Measurements from ENCODE around the gene ASCL5.
"Not testable (repeated sequence)": the region's sequence is repeated elsewhere in the genome, so short reads cannot be mapped to it uniquely, and the experiment has no call there.

The ASCL5 gene

DNA sequence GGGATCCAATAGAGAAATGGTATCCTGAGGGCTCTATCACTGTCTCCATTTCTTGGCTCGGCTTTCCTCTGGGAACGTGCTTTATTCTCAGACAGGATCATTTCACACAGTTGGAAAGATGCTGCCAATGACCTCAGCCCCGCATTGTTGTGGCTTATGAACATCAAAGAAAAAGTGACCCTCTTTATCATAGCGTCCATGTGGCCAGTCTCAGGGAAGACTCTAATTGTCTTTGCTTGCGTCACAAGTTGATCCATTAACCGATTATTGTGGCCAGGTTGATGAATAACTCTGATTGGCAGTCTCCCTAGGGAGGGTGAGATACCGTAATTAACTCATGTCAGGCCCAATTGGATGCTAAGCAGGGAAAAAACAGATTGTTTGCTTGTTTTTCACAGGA is 37.7 kb upstream of the ASCL5 start:
- H3K4me3 ChIP-seq (ENCODE audit: low read depth, low read length) = no peak overlapping the region
- no peak for DNase-seq (ENCODE audit: low read depth)
- TF ChIP-seq, protein P1, sequence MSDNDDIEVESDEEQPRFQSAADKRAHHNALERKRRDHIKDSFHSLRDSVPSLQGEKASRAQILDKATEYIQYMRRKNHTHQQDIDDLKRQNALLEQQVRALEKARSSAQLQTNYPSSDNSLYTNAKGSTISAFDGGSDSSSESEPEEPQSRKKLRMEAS (IDR thresholded peaks at IDR 0.05; ENCODE audit: low read depth, low read length) = no peak
- TF ChIP-seq MYC (IDR thresholded peaks at IDR 0.05; ENCODE audit: low read depth, low read length) (no peak), POLR2A (IDR thresholded peaks at IDR 0.05; ENCODE audit: extremely low read depth, insufficient read length) (no peak)

DNA sequence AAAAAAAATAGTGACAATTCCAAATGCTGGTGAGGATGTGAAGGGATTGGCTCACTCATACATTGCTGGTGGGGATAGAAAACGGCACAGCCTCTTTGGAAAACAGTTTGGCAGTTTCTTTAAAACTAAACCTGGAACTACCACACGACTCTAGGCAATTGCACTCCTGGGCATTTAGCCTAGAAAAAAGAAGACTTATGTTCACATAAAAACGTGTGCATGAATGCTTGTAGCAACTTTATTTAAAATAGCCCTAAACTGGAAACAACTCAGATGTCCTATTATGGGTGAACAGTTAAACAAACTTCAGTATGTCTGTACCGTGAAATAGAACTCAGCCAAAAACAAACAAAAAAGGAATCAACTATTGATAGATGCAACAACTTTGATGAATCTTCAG is 36.7 kb upstream of the ASCL5 start:
- H3K4me3 ChIP-seq (ENCODE audit: low read depth, low read length) = no peak overlapping the region
- DNase-seq (ENCODE audit: low read depth) = no peak
- TF ChIP-seq MYC (IDR thresholded peaks at IDR 0.05; ENCODE audit: low read depth, low read length) (no peak), POLR2A (IDR thresholded peaks at IDR 0.05; ENCODE audit: extremely low read depth, insufficient read length) (no peak)
- TF ChIP-seq, protein P2, sequence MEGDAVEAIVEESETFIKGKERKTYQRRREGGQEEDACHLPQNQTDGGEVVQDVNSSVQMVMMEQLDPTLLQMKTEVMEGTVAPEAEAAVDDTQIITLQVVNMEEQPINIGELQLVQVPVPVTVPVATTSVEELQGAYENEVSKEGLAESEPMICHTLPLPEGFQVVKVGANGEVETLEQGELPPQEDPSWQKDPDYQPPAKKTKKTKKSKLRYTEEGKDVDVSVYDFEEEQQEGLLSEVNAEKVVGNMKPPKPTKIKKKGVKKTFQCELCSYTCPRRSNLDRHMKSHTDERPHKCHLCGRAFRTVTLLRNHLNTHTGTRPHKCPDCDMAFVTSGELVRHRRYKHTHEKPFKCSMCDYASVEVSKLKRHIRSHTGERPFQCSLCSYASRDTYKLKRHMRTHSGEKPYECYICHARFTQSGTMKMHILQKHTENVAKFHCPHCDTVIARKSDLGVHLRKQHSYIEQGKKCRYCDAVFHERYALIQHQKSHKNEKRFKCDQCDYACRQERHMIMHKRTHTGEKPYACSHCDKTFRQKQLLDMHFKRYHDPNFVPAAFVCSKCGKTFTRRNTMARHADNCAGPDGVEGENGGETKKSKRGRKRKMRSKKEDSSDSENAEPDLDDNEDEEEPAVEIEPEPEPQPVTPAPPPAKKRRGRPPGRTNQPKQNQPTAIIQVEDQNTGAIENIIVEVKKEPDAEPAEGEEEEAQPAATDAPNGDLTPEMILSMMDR (IDR thresholded peaks at IDR 0.05; ENCODE audit: low read depth, low read length) = no peak
- TF ChIP-seq, protein P1 (IDR thresholded peaks at IDR 0.05; ENCODE audit: low read depth, low read length) = no peak

DNA sequence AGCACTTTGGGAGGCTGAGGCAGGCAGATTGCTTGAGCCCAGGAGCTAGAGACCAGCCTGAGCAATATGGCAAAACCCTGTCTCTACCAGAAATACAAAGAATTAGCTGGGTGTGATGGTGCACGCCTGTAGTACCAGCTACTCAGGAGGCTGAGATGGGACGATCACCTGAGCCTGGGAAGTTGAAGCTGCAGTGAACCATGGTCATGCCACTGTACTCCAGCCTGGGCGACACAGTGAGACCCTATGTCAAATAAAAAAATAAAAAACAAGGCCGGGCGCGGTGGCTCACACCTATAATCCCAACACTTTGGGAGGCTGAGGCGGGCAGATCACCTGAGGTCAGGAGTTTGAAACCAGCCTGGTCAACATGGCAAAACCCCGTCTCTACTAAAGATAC is 36.1 kb upstream of the ASCL5 start:
- not testable (repeated sequence) for H3K4me3 ChIP-seq (ENCODE audit: low read depth, low read length); DNase-seq (ENCODE audit: low read depth)

DNA sequence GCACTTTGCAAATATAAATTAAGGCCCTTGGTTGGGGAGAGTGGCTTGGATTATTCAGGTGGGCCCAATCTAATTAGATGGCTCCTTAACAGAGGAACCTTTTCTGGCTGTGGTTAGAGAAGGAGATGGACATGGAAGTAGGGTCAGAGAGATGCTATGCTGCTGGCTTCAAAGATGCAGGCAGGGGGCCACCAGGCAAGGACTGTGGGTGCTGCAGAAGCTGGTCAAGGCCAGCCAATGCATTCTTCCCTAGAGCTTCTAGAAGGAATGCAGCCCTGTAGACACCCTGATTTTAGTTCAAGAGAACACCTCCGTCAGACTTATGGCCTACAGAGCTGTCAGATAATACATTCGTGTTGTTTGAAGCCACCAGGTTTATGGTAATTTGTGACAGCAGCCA is 31.0 kb upstream of the ASCL5 start:
- no peak overlapping the region for H3K4me3 ChIP-seq (ENCODE audit: low read depth, low read length)
- no peak for TF ChIP-seq MYC (IDR thresholded peaks at IDR 0.05; ENCODE audit: low read depth, low read length)
- TF ChIP-seq, protein P2 (IDR thresholded peaks at IDR 0.05; ENCODE audit: low read depth, low read length) = no peak
- no peak for TF ChIP-seq POLR2A (IDR thresholded peaks at IDR 0.05; ENCODE audit: extremely low read depth, insufficient read length)
- TF ChIP-seq, protein P1 (IDR thresholded peaks at IDR 0.05; ENCODE audit: low read depth, low read length) = no peak
- no peak for DNase-seq (ENCODE audit: low read depth)

DNA sequence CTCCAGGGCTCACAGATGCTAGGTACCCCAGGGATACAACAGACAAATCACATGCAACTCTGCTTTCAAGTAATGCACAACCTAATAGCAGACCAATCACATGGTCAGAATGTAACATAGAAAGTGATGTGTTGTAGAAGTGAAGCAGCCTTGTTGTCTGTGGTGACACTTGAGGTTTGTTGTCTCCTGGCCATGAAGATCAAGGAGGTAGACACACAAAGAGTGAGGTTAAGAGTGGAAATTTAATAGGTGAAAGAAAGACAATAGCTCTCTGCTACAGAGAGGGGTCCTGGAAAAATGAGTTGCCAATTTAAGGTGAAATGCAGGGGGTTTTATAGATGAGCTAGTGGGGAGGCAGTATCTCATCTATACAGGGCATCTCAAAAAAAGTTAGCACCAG is 29.8 kb upstream of the ASCL5 start:
- TF ChIP-seq, protein P1 (IDR thresholded peaks at IDR 0.05; ENCODE audit: low read depth, low read length) = no peak
- TF ChIP-seq POLR2A (IDR thresholded peaks at IDR 0.05; ENCODE audit: extremely low read depth, insufficient read length) = no peak
- no peak for TF ChIP-seq MYC (IDR thresholded peaks at IDR 0.05; ENCODE audit: low read depth, low read length)
- TF ChIP-seq, protein P2 (IDR thresholded peaks at IDR 0.05; ENCODE audit: low read depth, low read length) = no peak
- no peak overlapping the region for H3K4me3 ChIP-seq (ENCODE audit: low read depth, low read length)
- no peak for DNase-seq (ENCODE audit: low read depth)

DNA sequence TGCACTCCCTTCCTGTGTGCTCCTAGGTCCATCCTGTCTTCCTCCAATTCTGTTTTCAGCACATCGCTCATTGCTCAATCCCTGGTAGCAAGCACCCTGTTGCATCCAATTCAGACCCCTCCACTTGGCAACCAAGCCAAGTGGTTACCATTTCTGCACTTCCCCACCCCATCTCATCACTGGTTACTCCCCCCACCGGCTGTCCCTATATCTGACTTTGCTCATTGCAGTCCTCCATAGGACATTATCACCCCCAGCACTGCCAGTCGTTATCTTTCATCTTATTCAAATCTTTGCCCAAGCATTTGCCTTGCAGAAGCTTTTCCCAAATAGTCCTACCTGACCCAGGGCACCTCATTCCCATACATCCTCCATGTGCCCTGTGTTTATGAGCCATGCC is 29.4 kb upstream of the ASCL5 start:
- no peak for DNase-seq (ENCODE audit: low read depth)
- H3K4me3 ChIP-seq (ENCODE audit: low read depth, low read length) = no peak overlapping the region
- TF ChIP-seq POLR2A (IDR thresholded peaks at IDR 0.05; ENCODE audit: extremely low read depth, insufficient read length) (no peak), MYC (IDR thresholded peaks at IDR 0.05; ENCODE audit: low read depth, low read length) (no peak)
- TF ChIP-seq, protein P1 (IDR thresholded peaks at IDR 0.05; ENCODE audit: low read depth, low read length) = no peak
- TF ChIP-seq, protein P2 (IDR thresholded peaks at IDR 0.05; ENCODE audit: low read depth, low read length) = no peak

DNA sequence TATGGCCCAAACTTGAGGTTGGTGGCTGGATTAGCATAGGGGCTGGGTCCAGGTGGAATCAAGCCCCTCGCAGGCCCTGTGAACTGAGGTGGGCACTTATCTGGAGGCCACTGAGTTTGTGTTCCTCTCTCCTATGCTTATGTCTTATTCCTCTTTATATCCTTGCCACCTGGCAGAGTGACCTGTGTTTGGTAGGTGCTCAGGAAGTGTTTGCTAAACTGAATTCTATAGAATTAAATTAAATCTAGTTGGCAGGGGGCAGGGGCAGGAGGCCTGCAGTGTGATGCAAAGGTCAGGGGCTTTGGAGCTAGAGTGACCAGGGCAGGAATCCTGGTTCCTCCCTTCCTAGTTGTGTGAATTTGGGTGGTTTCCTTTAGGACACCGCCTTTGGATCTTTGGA is 28.4 kb upstream of the ASCL5 start:
- TF ChIP-seq MYC (IDR thresholded peaks at IDR 0.05; ENCODE audit: low read depth, low read length) = no peak
- TF ChIP-seq, protein P1 (IDR thresholded peaks at IDR 0.05; ENCODE audit: low read depth, low read length) = no peak
- TF ChIP-seq, protein P2 (IDR thresholded peaks at IDR 0.05; ENCODE audit: low read depth, low read length) = no peak
- no peak for TF ChIP-seq POLR2A (IDR thresholded peaks at IDR 0.05; ENCODE audit: extremely low read depth, insufficient read length)
- no peak for DNase-seq (ENCODE audit: low read depth)
- no peak overlapping the region for H3K4me3 ChIP-seq (ENCODE audit: low read depth, low read length)

Data from NB4 (cell line).